Neural progenitor cell (in vitro differentiated cells): ENCODE measurements around the gene NCK2. TPM values are rescaled to one million over a fixed set of nuclear protein-coding genes. Genes with fewer than 3 reads are reported as not detected.

Experiments used
- DNase-seq: peaks from one replicate; pipeline ENCODE4 v3.0.0-alpha.2; 2016; ENCODE audit warnings: low spot score
- H2AFZ ChIP-seq: fragments of 200-600 bp; sonication (generic); replicated peaks from 2 replicates; pipeline ENCODE4 v1.6.1; 2016; ENCODE audit warnings: antibody characterized with exemption
- H3F3A ChIP-seq: fragments of 200-600 bp; sonication (generic); 2 replicates; pipeline ENCODE4 v1.6.1; 2016; ENCODE audit warnings: antibody characterized with exemption, low read depth
- H3K27ac ChIP-seq: fragments of 200-600 bp; sonication (generic); 2 replicates; pipeline ENCODE4 v1.5.1; 2016; ENCODE audit warnings: mild to moderate bottlenecking
- H3K27me3 ChIP-seq: fragments of 200-600 bp; sonication (generic); 2 replicates; pipeline ENCODE4 v1.6.1; 2016; ENCODE audit warnings: mild to moderate bottlenecking, moderate library complexity
- H3K36me3 ChIP-seq: fragments of 200-600 bp; sonication (generic); 2 replicates; pipeline ENCODE4 v1.5.1; 2016
- H3K4me1 ChIP-seq: fragments of 200-600 bp; sonication (generic); 2 replicates; pipeline ENCODE4 v1.6.1; 2016; ENCODE audit warnings: mixed run types
- H3K4me2 ChIP-seq: fragments of 200-600 bp; sonication (generic); 2 replicates; pipeline ENCODE4 v1.6.1; 2016
- H3K4me3 ChIP-seq: fragments of 200-600 bp; sonication (generic); 2 replicates; pipeline ENCODE4 v1.5.1; 2016
- H3K79me2 ChIP-seq: fragments of 200-600 bp; sonication (generic); 2 replicates; pipeline ENCODE4 v1.6.1; 2016; ENCODE audit warnings: low read depth
- H3K9ac ChIP-seq: fragments of 200-600 bp; sonication (generic); 2 replicates; pipeline ENCODE4 v1.6.1; 2016
- H3K9me3 ChIP-seq: fragments of 200-600 bp; sonication (generic); 2 replicates; pipeline ENCODE4 v1.5.1; 2016; ENCODE audit warnings: low read depth
- H4K20me1 ChIP-seq: fragments of 200-600 bp; sonication (generic); 2 replicates; pipeline ENCODE4 v1.6.1; 2016; ENCODE audit warnings: low read depth
- H3K27ac Mint-ChIP-seq: 3 replicates; pipeline ENCODE4 v1.8.0; 2021; ENCODE audit warnings: mixed read lengths
- H3K27me3 Mint-ChIP-seq: 2 replicates; pipeline ENCODE4 v1.8.0; 2022; ENCODE audit warnings: low read depth, mild to moderate bottlenecking, inconsistent platforms, moderate library complexity, mixed read lengths; ENCODE audit not compliant: insufficient read depth
- H3K36me3 Mint-ChIP-seq: 3 replicates; pipeline ENCODE4 v1.8.0; 2021; ENCODE audit warnings: mixed read lengths
- H3K4me1 Mint-ChIP-seq: 3 replicates; pipeline ENCODE4 v1.8.0; 2021; ENCODE audit warnings: mixed read lengths
- H3K4me3 Mint-ChIP-seq: 3 replicates; pipeline ENCODE4 v1.8.0; 2021; ENCODE audit warnings: mild to moderate bottlenecking, moderate library complexity, mixed read lengths
- H3K9me3 Mint-ChIP-seq: 3 replicates; pipeline ENCODE4 v1.8.0; 2020; ENCODE audit warnings: mixed read lengths
- EZH2 ChIP-seq: fragments of 200-600 bp; sonication (generic); IDR thresholded peaks from 2 replicates; pipeline ENCODE4 v1.6.1; 2017; ENCODE audit warnings: antibody characterized with exemption, mild to moderate bottlenecking, moderate library complexity
- EZH2phosphoT487 ChIP-seq: fragments of 200-600 bp; sonication (generic); IDR thresholded peaks from 2 replicates; pipeline ENCODE4 v1.6.1; 2017; ENCODE audit warnings: antibody characterized with exemption
- total RNA-seq: library from RNA; depleted of rRNA; stranded (reverse); fragments of >200 nt; gene quantifications from 2 replicates; pipeline ENCODE4 v1.2.3, GENCODE V29; 2015; ENCODE audit warnings: low replicate concordance
- TF ChIP-seq, protein P1 (sequence below): fragments of 200-600 bp; sonication (generic); IDR thresholded peaks from 2 replicates; pipeline ENCODE4 v1.5.1; 2017; ENCODE audit warnings: antibody characterized with exemption, mild to moderate bottlenecking

The NCK2 gene
- total RNA-seq, 1 donor from 2014 or later, result 26.2 TPM

DNA sequence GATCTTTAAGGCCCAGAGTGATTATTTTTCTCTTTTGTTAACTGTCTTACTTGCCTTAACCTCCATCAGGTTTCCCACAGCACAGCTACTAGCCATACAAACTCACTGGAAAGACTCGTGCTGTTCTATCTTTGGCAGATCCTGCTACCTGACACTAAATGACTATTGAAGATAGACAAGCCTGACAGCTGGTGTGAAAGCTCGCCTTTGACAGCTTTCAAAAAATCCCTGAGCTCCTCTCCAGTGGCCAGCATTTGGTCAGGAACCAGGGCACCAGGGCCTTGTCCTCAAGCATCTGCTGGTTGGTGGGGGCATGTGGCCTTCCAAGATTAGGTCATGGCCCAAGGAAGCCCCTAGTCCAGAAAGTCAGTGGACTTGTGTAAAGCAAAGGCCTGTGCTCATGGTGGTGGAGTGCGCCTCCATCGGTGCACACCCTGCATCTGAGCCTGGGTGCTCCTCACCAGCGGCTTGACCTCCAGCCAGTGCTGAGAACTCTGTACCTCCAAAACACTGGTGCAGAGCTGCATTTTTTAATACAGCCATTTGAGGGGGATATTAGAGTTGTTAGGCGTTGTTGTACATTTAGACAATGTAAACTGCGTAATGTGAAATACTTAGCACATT, 158.5 kb downstream of the NCK2 start:
- Histone ChIP-seq H3K4me1 (no peaks in the 10 kb centered on the region), H3K4me3 (no peak overlapping the region), H3K27me3 (no peaks in the 10 kb centered on the region), H3K4me2 (no peak overlapping the region), H3K27ac (no peak overlapping the region), H3K79me2 (no peaks in the 10 kb centered on the region), H3F3A (no peaks in the 10 kb centered on the region), H4K20me1 (no peaks in the 10 kb centered on the region), H3K9ac (no peak overlapping the region), H2AFZ (no peak overlapping the region), H3K36me3 (no peaks in the 10 kb centered on the region), H3K9me3 (peaks cover 3% of the 10 kb centered on the region)
- no peak for DNase-seq
- Mint-ChIP-seq H3K27me3 (peaks cover 5% of the 10 kb centered on the region), H3K36me3 (peaks cover 22% of the 10 kb centered on the region), H3K27ac (no peak overlapping the region), H3K4me1 (no peaks in the 10 kb centered on the region), H3K4me3 (no peak overlapping the region), H3K9me3 (peaks cover 32% of the 10 kb centered on the region)
- TF ChIP-seq, protein P1, sequence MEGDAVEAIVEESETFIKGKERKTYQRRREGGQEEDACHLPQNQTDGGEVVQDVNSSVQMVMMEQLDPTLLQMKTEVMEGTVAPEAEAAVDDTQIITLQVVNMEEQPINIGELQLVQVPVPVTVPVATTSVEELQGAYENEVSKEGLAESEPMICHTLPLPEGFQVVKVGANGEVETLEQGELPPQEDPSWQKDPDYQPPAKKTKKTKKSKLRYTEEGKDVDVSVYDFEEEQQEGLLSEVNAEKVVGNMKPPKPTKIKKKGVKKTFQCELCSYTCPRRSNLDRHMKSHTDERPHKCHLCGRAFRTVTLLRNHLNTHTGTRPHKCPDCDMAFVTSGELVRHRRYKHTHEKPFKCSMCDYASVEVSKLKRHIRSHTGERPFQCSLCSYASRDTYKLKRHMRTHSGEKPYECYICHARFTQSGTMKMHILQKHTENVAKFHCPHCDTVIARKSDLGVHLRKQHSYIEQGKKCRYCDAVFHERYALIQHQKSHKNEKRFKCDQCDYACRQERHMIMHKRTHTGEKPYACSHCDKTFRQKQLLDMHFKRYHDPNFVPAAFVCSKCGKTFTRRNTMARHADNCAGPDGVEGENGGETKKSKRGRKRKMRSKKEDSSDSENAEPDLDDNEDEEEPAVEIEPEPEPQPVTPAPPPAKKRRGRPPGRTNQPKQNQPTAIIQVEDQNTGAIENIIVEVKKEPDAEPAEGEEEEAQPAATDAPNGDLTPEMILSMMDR, result no peak
- TF ChIP-seq EZH2 (no peak), EZH2phosphoT487 (no peak)

DNA sequence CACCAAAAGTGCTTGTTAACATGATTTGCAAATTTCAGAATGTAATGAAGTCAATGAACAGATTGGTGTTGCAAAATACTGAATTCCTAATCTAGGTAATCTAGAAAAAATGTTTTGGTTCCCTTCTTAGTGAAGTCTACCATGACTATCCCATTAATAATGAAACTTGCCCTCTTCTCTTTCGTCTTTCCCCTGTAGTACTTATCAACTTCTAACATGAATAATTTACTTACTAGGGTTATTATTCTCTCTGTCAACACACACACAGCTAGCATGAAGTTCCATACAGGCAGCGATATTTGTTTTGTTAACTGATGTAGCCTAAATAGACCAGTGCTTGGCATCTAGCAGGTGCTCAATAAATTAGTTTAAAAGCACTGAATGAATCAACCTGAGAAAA, 160.2 kb downstream of the NCK2 start:
- Histone ChIP-seq H4K20me1 (no peaks in the 10 kb centered on the region), H3K9me3 (no peaks in the 10 kb centered on the region), H3K4me1 (no peaks in the 10 kb centered on the region), H3K4me2 (no peak overlapping the region), H3K9ac (no peak overlapping the region), H3K79me2 (no peaks in the 10 kb centered on the region), H3K27me3 (no peaks in the 10 kb centered on the region), H3K4me3 (no peak overlapping the region), H2AFZ (no peak overlapping the region), H3F3A (no peaks in the 10 kb centered on the region), H3K36me3 (no peaks in the 10 kb centered on the region), H3K27ac (no peak overlapping the region)
- no peak for DNase-seq
- peaks cover 11% of the 10 kb centered on the region for H3K36me3 Mint-ChIP-seq
- H3K27ac Mint-ChIP-seq, result no peak overlapping the region
- H3K4me3 Mint-ChIP-seq, result no peak overlapping the region
- H3K9me3 Mint-ChIP-seq, result peaks cover 15% of the 10 kb centered on the region
- TF ChIP-seq EZH2 (no peak), EZH2phosphoT487 (no peak)
- TF ChIP-seq, protein P1, result no peak
- peaks cover 11% of the 10 kb centered on the region for H3K4me1 Mint-ChIP-seq
- H3K27me3 Mint-ChIP-seq, result peaks cover 7% of the 10 kb centered on the region

DNA sequence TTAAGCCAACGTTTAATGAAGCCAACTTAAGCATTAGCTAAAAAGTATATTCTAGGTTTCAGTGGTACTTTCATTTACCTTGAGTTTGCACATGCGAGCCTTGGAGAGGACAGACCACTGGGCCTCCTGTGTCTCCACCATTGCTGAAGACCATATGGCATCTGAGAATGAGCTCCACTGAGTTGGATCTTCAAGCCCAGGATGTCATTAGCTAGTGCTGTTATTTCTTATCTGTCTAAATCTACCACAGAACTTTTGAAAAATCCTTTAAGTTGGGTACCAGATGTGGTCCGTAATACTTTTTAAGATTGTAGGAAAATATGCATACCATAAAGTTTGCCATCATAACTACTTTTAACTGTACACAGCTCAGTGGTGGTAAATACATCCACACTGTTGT, 161.8 kb downstream of the NCK2 start:
- DNase-seq, result no peak
- H3K36me3 ChIP-seq, result no peaks in the 10 kb centered on the region
- H3K9me3 Mint-ChIP-seq, result peaks cover 5% of the 10 kb centered on the region
- no peak overlapping the region for H3K9ac ChIP-seq
- peaks cover 7% of the 10 kb centered on the region for H3K27me3 Mint-ChIP-seq
- no peaks in the 10 kb centered on the region for H4K20me1 ChIP-seq
- H2AFZ ChIP-seq, result no peak overlapping the region
- no peak overlapping the region for H3K4me3 Mint-ChIP-seq
- no peaks in the 10 kb centered on the region for H3F3A ChIP-seq
- no peak overlapping the region for H3K4me2 ChIP-seq
- H3K4me1 ChIP-seq, result no peaks in the 10 kb centered on the region
- H3K79me2 ChIP-seq, result no peaks in the 10 kb centered on the region
- peaks cover 18% of the 10 kb centered on the region for H3K4me1 Mint-ChIP-seq
- H3K27me3 ChIP-seq, result no peaks in the 10 kb centered on the region
- H3K36me3 Mint-ChIP-seq, result peaks cover under 1% of the 10 kb centered on the region
- no peak overlapping the region for H3K4me3 ChIP-seq
- no peaks in the 10 kb centered on the region for H3K9me3 ChIP-seq
- no peak overlapping the region for H3K27ac Mint-ChIP-seq
- no peak overlapping the region for H3K27ac ChIP-seq
- TF ChIP-seq EZH2phosphoT487 (no peak), EZH2 (no peak)
- TF ChIP-seq, protein P1, result no peak
